KG1 (cell line): ENCODE results near the gene ERI3.

Source experiments
- DNase-seq: peaks from one replicate; lab custom pipeline; 2025; lab: John Stamatoyannopoulos, UW

The ERI3 gene, protein sequence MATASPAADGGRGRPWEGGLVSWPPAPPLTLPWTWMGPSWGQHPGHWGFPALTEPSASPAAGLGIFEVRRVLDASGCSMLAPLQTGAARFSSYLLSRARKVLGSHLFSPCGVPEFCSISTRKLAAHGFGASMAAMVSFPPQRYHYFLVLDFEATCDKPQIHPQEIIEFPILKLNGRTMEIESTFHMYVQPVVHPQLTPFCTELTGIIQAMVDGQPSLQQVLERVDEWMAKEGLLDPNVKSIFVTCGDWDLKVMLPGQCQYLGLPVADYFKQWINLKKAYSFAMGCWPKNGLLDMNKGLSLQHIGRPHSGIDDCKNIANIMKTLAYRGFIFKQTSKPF

DNA sequence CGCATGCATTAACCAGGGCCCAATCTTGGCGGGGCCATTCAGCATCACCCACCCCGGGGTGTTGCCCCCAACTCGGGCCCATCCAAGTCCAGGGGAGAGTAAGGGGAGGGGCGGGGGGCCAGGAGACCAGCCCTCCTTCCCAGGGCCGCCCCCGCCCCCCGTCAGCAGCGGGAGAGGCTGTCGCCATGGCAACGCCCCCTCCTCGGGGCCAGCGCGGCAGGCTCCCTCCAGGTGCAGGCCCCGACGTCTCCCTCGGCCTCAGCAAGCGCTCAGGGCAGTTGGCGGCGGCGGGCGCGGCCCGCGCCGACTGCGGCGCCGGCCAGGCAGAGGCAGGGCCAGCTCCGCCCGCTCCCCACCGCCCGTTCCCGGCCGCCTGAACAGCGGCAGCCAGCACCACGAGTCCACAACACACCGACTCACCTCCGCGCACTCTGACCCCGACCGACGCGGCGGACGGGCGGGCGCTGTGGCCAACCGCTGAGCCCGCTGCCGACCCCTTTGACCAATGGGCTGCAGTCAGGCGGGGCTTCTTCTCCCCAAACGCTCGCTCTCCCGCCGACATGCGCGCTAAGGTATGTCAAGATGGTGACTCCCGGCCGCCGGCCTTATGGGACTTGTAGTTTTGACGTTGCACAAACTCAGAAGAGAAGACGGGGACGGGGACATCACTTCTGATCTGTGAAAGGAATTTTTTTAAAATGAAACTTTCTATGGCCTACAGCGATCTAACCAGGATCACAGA is at the start of gene ERI3:
ERI3 (minus strand) TSS at position 418 of the 742 bp plus-strand sequence; CDS start at position 187, 231 bp downstream.
- DNase-seq = peak; percentile 89

DNA sequence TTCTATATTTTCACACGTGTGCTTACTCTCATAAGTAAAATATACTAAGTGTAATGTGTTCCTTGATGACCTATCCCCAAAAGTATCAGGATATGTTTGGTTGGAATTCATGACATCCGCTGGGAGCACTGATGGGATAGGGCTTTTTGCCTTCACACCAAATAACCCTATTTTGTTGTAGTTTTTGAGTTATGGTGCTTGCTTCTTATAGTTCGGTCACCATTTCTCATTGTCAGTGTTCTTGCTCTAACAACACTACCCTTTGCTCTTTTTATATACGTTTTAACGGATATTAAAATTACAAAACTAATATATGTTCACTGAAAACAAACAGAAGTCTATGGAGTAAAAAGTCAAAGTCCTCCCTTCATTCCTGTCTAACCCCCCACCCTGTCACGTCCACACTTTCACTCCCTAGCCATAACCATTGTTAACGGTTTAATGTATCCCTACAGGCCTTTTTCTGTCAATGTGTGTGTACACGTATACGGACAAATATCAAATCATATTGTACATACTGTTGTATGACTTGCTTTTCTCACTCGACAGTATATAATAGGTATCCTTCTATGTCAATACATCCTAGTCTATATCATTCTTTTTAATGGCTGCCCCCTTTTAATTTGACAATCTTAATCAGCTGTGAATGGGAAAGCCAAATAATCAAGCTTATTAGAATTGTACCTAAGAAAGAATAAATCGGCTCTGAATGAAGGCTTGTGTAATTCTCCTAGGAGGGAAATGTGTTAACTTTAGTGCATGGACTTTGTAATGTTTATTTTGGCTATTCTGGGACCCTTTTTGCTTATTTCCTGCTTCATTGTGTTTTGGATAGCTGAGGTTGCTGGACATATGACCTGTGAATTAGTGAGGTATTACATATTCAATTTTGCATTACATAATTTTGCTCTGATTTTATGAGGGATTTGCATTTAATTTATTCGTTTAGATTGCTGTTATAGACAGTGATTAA is 46.5 kb upstream of the ERI3 start:
- DNase-seq = no peak

DNA sequence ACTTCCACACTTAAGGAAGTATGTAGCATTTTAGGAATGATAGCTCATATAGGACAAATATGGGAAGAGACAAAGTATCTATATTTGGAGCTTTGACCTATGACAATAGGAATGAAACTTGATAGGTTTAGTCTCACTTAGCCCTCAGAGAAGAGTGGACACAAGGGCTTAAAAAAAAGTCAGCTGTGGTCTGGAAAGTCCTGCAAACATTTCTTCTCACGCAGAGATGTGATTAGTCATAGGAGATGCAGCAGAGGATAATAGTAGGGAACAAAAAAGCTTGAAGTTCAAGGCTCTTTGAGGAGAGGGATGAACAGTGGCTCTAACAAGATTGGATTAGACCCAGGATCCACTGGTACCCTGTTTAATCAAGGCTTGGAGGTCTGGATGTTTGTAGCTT is 35.2 kb upstream of the ERI3 start:
- no peak for DNase-seq

- no peak for DNase-seq
Observed at GRCh38 chr1:44389437-44389836, 34.4 kb upstream of the ERI3 start.

GRCh38 chr1:44388551-44388950 is 33.5 kb upstream of the ERI3 start:
- no peak for DNase-seq

- no peak for DNase-seq
Observed at GRCh38 chr1:44380666-44381177, 25.7 kb upstream of the ERI3 start.

DNA sequence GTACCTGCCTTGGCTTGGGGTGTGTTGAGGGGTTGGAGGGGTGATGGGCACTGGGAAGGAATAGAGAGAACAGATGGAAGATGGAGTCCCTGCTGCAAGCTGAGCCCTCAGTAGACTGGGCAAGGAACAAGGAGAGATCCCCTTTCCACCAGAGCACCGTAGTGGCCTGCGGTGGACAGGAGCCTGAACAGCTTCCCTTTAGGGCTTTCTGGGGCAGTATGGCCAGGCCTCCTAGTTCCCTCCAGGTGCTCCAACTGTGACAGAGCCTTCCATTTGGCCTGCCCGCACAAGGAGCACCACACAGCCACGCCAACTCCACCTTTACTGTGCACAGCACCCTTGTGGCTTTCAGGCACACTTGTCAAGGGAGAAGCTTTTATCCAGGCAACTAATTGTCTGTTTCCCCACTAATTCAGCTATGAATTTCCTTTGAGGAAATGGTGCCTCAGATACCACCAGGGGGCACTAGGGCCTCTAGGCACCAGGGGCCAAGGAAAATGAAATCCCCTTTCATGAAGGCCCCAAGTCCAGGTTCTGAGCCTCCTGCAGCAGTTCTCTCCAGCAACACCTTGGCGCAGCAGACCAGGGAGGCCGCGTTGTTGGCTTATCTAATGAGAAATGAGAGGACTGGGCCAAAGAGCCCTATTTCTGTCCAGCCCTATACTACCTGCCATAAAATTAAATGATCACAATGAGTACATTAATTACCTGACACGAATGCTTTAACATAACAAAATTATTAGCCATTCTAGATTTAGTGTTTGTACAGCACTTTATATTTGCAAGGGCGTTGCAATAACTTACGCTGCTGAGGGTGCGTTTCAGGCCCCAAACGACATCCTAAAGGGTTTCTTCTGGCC is 23.1 kb upstream of the ERI3 start:
- peak; percentile 12 for DNase-seq

DNA sequence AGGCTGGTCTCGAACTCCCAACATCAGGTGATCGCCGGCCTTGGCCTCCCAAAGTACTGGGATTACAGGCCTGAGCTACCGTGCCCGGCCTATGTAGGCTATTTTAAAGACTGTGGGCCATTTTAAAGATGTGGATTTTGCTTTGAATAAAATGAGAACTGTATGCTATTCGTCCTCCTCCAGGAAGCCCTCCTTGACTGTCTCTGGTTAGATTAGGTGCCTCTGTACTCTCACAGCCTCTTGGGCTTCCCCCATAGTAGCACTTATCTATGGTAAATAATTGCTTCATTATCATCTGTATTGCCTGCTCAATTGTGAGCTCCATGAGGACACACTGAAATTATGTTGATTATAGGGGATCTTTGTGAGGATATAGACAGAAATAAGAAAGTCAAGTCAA is 20.5 kb upstream of the ERI3 start:
- no peak for DNase-seq

DNA sequence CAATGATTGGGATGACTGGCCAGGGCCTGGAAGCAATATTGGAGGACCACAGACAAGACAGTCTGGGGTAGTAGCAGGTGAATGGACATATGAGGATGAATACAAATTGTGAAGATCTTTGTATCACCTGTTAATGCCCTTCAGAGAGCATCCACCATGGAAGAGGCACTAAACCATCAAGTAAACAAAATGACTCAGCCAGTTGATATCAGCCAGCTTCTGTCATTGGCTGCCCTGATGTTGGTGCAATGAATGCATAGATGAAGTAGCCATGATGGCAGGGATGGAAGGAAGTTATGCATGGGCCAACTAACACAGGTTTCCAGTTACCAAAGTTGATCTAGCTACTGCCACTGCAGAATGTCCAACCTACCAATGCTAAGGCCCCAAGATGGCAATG is 16.1 kb upstream of the ERI3 start:
- DNase-seq = no peak

GRCh38 chr1:44368471-44369151 is 13.6 kb upstream of the ERI3 start:
- DNase-seq = no peak

DNA sequence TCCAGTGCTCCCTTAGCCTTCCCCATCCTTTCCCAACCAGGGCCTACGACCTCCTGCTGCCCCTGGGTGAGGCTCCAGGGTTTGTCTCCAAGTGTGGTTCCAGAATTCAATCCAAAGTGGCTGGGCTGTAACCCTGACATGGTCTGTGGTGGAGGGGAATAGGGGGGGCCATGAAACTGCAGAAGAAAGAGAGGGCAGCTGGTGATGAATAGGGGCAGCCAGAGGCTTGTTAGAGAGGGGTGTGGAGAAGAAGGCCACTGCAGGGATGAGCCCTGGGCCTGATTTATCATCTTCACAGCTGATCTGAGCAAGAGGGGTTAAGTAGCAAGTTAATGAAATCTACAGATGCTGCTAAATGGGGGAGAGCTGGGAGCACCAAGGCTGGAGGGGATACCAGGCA is 12.9 kb upstream of the ERI3 start:
- DNase-seq = no peak

GRCh38 chr1:44366371-44366975 is 11.4 kb upstream of the ERI3 start:
- DNase-seq = no peak

DNA sequence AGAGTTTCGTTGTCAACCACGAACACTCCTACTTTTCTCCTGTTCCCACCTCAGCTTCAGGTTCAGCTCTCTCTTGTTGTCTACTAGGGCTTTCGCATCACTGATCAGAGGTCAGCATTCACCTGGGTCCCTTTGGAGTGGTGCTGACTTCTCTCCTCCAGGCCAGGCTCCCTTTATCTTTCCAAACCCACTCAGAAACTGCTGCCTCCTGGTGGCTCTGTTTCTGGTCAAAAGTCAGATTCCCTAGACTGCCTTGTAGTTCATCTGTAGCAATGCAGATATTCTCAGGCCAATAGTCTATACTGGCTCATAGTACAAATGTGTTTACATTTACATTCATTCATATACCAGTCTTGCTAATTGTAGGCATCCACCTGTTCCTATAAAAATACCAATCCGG is 6.4 kb upstream of the ERI3 start:
- no peak for DNase-seq

- no peak for DNase-seq
Observed at GRCh38 chr1:44359234-44359935, 4.3 kb upstream of the ERI3 start.

GRCh38 chr1:44357710-44358109 is 2.7 kb upstream of the ERI3 start:
- DNase-seq = no peak

GRCh38 chr1:44355582-44356305 is 687 bp upstream of the ERI3 start:
- DNase-seq = no peak

GRCh38 chr1:44354268-44354839 is 703 bp downstream of the ERI3 start:
- no peak for DNase-seq

GRCh38 chr1:44353604-44354003 is 1.5 kb downstream of the ERI3 start:
- DNase-seq = no peak
